Esophagus muscularis mucosa (tissue), 4 donors: ENCODE measurements around the gene SFXN5. TPM values are rescaled to one million over a fixed set of nuclear protein-coding genes. Genes with fewer than 3 reads are reported as not detected.
"Not testable (repeated sequence)": the region's sequence is repeated elsewhere in the genome, so short reads cannot be mapped to it uniquely, and the experiment has no call there.

ENCODE experiments used
- DNase-seq: peaks from one replicate; pipeline ENCODE4 v3.0.0-alpha.2; 2017; ENCODE audit errors: extremely low spot score
- H3K27ac ChIP-seq, 4 donors: fragments of 200-600 bp; sonication (generic); replicated peaks in 1 of 4; 1 replicate in 3 of 4; 2 replicates in 1 of 4; pipeline ENCODE4 v1.5.1; 2016 to 2019; ENCODE audit warnings: mild to moderate bottlenecking in 1 of 4
- H3K27me3 ChIP-seq, 4 donors: fragments of 200-600 bp; sonication (generic); one replicate each; pipeline versions ENCODE4 v1.5.1 to v1.6.0; 2016 to 2019
- H3K36me3 ChIP-seq, 4 donors: fragments of 200-600 bp; sonication (generic); one replicate each; pipeline ENCODE4 v1.5.1; 2016 to 2019
- H3K4me1 ChIP-seq, 4 donors: fragments of 200-600 bp; sonication (generic); one replicate each; pipeline ENCODE4 v1.5.1; 2016 to 2019
- H3K4me3 ChIP-seq, 4 donors: fragments of 200-600 bp; sonication (generic); 1 replicate in 2 of 4; 2 replicates in 2 of 4; pipeline ENCODE4 v1.5.1; 2016 to 2019; ENCODE audit warnings: mild to moderate bottlenecking in 4 of 4, moderate library complexity in 1 of 4
- H3K9me3 ChIP-seq, 4 donors: fragments of 200-600 bp; sonication (generic); 1 replicate in 3 of 4; 2 replicates in 1 of 4; pipeline ENCODE4 v1.5.1; 2016 to 2019
- CTCF ChIP-seq, 3 experiments: fragments of 200-600 bp in 2 of 3; fragments of 450-650 bp in 1 of 3; sonication (generic) in 2 of 3; IDR thresholded peaks; one replicate each; pipeline ENCODE4 v1.5.1; 2017 to 2019; ENCODE audit warnings: antibody characterized with exemption in 3 of 3, mild to moderate bottlenecking in 2 of 3, moderate library complexity in 1 of 3
- EP300 ChIP-seq: sonication (generic); formaldehyde crosslinking; IDR thresholded peaks from one replicate; pipeline ENCODE4 v1.6.1; 2017; ENCODE audit warnings: antibody characterized with exemption
- POLR2A ChIP-seq: fragments of 450-650 bp; IDR thresholded peaks from one replicate; pipeline ENCODE4 v1.6.1; 2017; ENCODE audit warnings: antibody characterized with exemption, moderate library complexity, mild to moderate bottlenecking, low read depth
- POLR2AphosphoS5 ChIP-seq, 2 donors: sonication (generic); formaldehyde crosslinking; IDR thresholded peaks; one replicate each; pipeline ENCODE4 v1.6.1; 2017; ENCODE audit warnings: antibody characterized with exemption in 2 of 2
- WGBS: methylation state at CpG from one replicate; pipeline ENCODE4 v1.1.5; 2018; 5-methylcytosine and 5-hydroxymethylcytosine counted together
- intact Hi-C: fragments of 100-400 bp; cut with DNase I; formaldehyde crosslinking; loops from one replicate; pipeline ENCODE4 v1.15.1; 2023
- total RNA-seq, 4 donors: library from RNA; depleted of rRNA; stranded (reverse); fragments of >200 nt; gene quantifications; one replicate each; pipeline versions ENCODE4 v1.1.0 to v1.2.1, GENCODE V29; 2016

The SFXN5 gene
- total RNA-seq, 4 donors from 2014 or later = 5.8 to 10.0 (median 6.8) TPM

GRCh38 chr2:73100956-73101355 lies 29.4 kb upstream of the SFXN5 start:
- intact Hi-C loops = no loop called here

GRCh38 chr2:73099486-73099885 lies 28.0 kb upstream of the SFXN5 start:
- Histone ChIP-seq H3K36me3 (peaks cover 0 to 3% (median 0%) of the 10 kb centered on the region in 4 donors), H3K27ac (no peak overlapping the region), H3K4me1 (peaks cover 11 to 27% (median 25%) of the 10 kb centered on the region in 4 donors), H3K9me3 (no peaks in the 10 kb centered on the region), H3K27me3 (no peaks in the 10 kb centered on the region), H3K4me3 (no peak overlapping the region)
- TF ChIP-seq CTCF (IDR thresholded peaks at IDR 0.05) (no peak), POLR2AphosphoS5 (IDR thresholded peaks at IDR 0.05) (no peak), EP300 (no peak), POLR2A (no peak)
- intact Hi-C loops = no loop called here
- WGBS = 80% methylated on average over 2 of the region's 3 CpGs
- DNase-seq = no peak

More at GRCh38 chr2:73100956-73101355, 29.4 kb upstream of the SFXN5 start:
- TF ChIP-seq EP300 = no peak
- no peak for TF ChIP-seq POLR2A
- TF ChIP-seq CTCF (IDR thresholded peaks at IDR 0.05) = no peak
- TF ChIP-seq POLR2AphosphoS5 (IDR thresholded peaks at IDR 0.05) = no peak
- no peaks in the 10 kb centered on the region for H3K9me3 ChIP-seq
- no peak overlapping the region for H3K4me3 ChIP-seq
- H3K4me1 ChIP-seq = peaks cover 16 to 35% (median 24%) of the 10 kb centered on the region in 4 donors
- H3K36me3 ChIP-seq = peaks cover 0 to 6% (median 0%) of the 10 kb centered on the region in 4 donors
- H3K27ac ChIP-seq = no peak overlapping the region
- no peaks in the 10 kb centered on the region for H3K27me3 ChIP-seq
- WGBS = 88% methylated on average over 3 of the region's 4 CpGs
- DNase-seq = no peak

- Histone ChIP-seq H3K27me3 (no peaks in the 10 kb centered on the region), H3K27ac (no peak overlapping the region), H3K4me3 (no peak overlapping the region), H3K9me3 (no peaks in the 10 kb centered on the region), H3K36me3 (peaks cover 0 to 2% (median 0%) of the 10 kb centered on the region in 4 donors), H3K4me1 (peaks cover 24 to 42% (median 32%) of the 10 kb centered on the region in 4 donors)
- TF ChIP-seq EP300 (no peak), CTCF (IDR thresholded peaks at IDR 0.05) (no peak), POLR2AphosphoS5 (IDR thresholded peaks at IDR 0.05) (no peak), POLR2A (no peak)
- intact Hi-C loops = no loop called here
- no peak for DNase-seq
- WGBS = 83% methylated on average over 3 of the region's 3 CpGs
Observed at GRCh38 chr2:73095910-73096309, 24.4 kb upstream of the SFXN5 start.

- H3K27ac ChIP-seq, H3K36me3 ChIP-seq, DNase-seq, H3K27me3 ChIP-seq, intact Hi-C loops, H3K9me3 ChIP-seq, H3K4me3 ChIP-seq: not testable (repeated sequence)
- WGBS = 89% methylated on average over 17 of the region's 17 CpGs
- H3K4me1 ChIP-seq = peaks cover 41 to 64% (median 52%) of the 10 kb centered on the region in 4 donors
Observed at GRCh38 chr2:73093601-73094218, 22.2 kb upstream of the SFXN5 start.

- Histone ChIP-seq H3K27me3 (no peaks in the 10 kb centered on the region), H3K27ac (no peak overlapping the region), H3K9me3 (no peaks in the 10 kb centered on the region), H3K36me3 (peaks cover 9 to 19% (median 17%) of the 10 kb centered on the region in 4 donors), H3K4me1 (peaks cover 41 to 65% (median 54%) of the 10 kb centered on the region in 4 donors), H3K4me3 (no peak overlapping the region)
- no peak for DNase-seq
- 65% methylated on average over 7 of the region's 7 CpGs for WGBS
- TF ChIP-seq POLR2A (no peak), POLR2AphosphoS5 (IDR thresholded peaks at IDR 0.05) (no peak), CTCF (IDR thresholded peaks at IDR 0.05) (no peak), EP300 (no peak)
- intact Hi-C loops = no loop called here
Observed at GRCh38 chr2:73092146-73092783, 20.8 kb upstream of the SFXN5 start.
